KMS-11 (cell line): Measurements from ENCODE around the gene C2CD2.

Experiments used
- H2AFZ ChIP-seq: fragments of 200-600 bp; sonication (generic); 2 replicates; pipeline ENCODE4 v1.6.1; 2016; ENCODE audit warnings: antibody characterized with exemption, mixed run types, low read depth
- H3K27ac ChIP-seq: fragments of 200-600 bp; sonication (generic); 2 replicates; pipeline ENCODE4 v1.6.1; 2016; ENCODE audit warnings: mild to moderate bottlenecking, mixed run types
- H3K27me3 ChIP-seq: fragments of 200-600 bp; sonication (generic); 2 replicates; pipeline ENCODE4 v1.6.1; 2017; ENCODE audit warnings: mild to moderate bottlenecking, low read depth, mixed run types, moderate library complexity; ENCODE audit not compliant: insufficient read depth
- H3K36me3 ChIP-seq: fragments of 200-600 bp; sonication (generic); 2 replicates; pipeline ENCODE4 v1.6.1; 2017; ENCODE audit warnings: mild to moderate bottlenecking, mixed run types; ENCODE audit not compliant: insufficient read depth
- H3K4me1 ChIP-seq: fragments of 200-600 bp; sonication (generic); 2 replicates; pipeline ENCODE4 v1.6.1; 2016; ENCODE audit warnings: mild to moderate bottlenecking, low read depth, mixed run types; ENCODE audit not compliant: poor library complexity, severe bottlenecking
- H3K4me2 ChIP-seq: fragments of 200-600 bp; sonication (generic); 2 replicates; pipeline ENCODE4 v1.7.0; 2016; ENCODE audit warnings: mild to moderate bottlenecking, mixed run types
- H3K4me3 ChIP-seq: fragments of 200-600 bp; sonication (generic); IDR thresholded peaks from 2 replicates; pipeline ENCODE4 v1.6.1; 2017; ENCODE audit warnings: low read depth, low read length, mixed read lengths; ENCODE audit not compliant: insufficient read depth
- H3K79me2 ChIP-seq: fragments of 200-600 bp; sonication (generic); 2 replicates; pipeline ENCODE4 v1.6.1; 2016; ENCODE audit warnings: low read depth, mixed run types; ENCODE audit not compliant: insufficient read depth
- H3K9ac ChIP-seq: fragments of 200-600 bp; sonication (generic); 2 replicates; pipeline ENCODE4 v1.6.1; 2016; ENCODE audit warnings: mild to moderate bottlenecking, mixed run types
- H4K20me1 ChIP-seq: fragments of 200-600 bp; sonication (generic); 2 replicates; pipeline ENCODE4 v1.6.1; 2016; ENCODE audit warnings: mild to moderate bottlenecking, mixed run types; ENCODE audit not compliant: insufficient read depth
- CTCF ChIP-seq: fragments of 200-600 bp; sonication (generic); conservative IDR thresholded peaks from 2 replicates; pipeline ENCODE4 v1.6.1; 2017; ENCODE audit warnings: low read depth, mild to moderate bottlenecking, antibody characterized with exemption, low read length, moderate library complexity, mixed read lengths

C2CD2 gene

GRCh38 chr21:41964171-41964570, 10.4 kb upstream of the C2CD2 start:
- Histone ChIP-seq H3K4me2 (no peak overlapping the region), H2AFZ (no peak overlapping the region), H3K4me3 (no peak overlapping the region), H3K27me3 (peaks cover 25% of the 10 kb centered on the region), H3K36me3 (no peaks in the 10 kb centered on the region), H3K4me1 (no peaks in the 10 kb centered on the region), H3K79me2 (no peaks in the 10 kb centered on the region), H4K20me1 (no peaks in the 10 kb centered on the region), H3K9ac (no peak overlapping the region), H3K27ac (no peak overlapping the region)
- TF ChIP-seq CTCF = no peak

- H3K4me2 ChIP-seq = no peak overlapping the region
- H3K27me3 ChIP-seq = peaks cover 25% of the 10 kb centered on the region
- no peaks in the 10 kb centered on the region for H3K36me3 ChIP-seq
- no peak overlapping the region for H3K9ac ChIP-seq
- no peak for TF ChIP-seq CTCF
- no peak overlapping the region for H2AFZ ChIP-seq
- H3K27ac ChIP-seq = no peak overlapping the region
- H3K4me3 ChIP-seq = no peak overlapping the region
- no peaks in the 10 kb centered on the region for H4K20me1 ChIP-seq
- H3K4me1 ChIP-seq = no peaks in the 10 kb centered on the region
- H3K79me2 ChIP-seq = no peaks in the 10 kb centered on the region
Observed at GRCh38 chr21:41962425-41962966, 8.7 kb upstream of the C2CD2 start.

- no peak overlapping the region for H3K27ac ChIP-seq
- no peak overlapping the region for H3K9ac ChIP-seq
- no peak overlapping the region for H2AFZ ChIP-seq
- no peak overlapping the region for H3K4me3 ChIP-seq
- no peaks in the 10 kb centered on the region for H3K36me3 ChIP-seq
- H3K27me3 ChIP-seq = peaks cover 25% of the 10 kb centered on the region
- H4K20me1 ChIP-seq = no peaks in the 10 kb centered on the region
- no peak for TF ChIP-seq CTCF
- no peak overlapping the region for H3K4me2 ChIP-seq
- no peaks in the 10 kb centered on the region for H3K4me1 ChIP-seq
- H3K79me2 ChIP-seq = no peaks in the 10 kb centered on the region
Observed at GRCh38 chr21:41961753-41962152, 7.9 kb upstream of the C2CD2 start.

- H3K4me2 ChIP-seq = no peak overlapping the region
- H3K4me1 ChIP-seq = no peaks in the 10 kb centered on the region
Observed at GRCh38 chr21:41961282-41961701, 7.5 kb upstream of the C2CD2 start.

More at GRCh38 chr21:41961282-41961701, 7.5 kb upstream of the C2CD2 start:
- Histone ChIP-seq H3K36me3 (no peaks in the 10 kb centered on the region), H3K79me2 (no peaks in the 10 kb centered on the region), H3K4me3 (no peak overlapping the region), H3K27me3 (peaks cover 25% of the 10 kb centered on the region), H3K9ac (no peak overlapping the region), H2AFZ (no peak overlapping the region), H4K20me1 (no peaks in the 10 kb centered on the region), H3K27ac (no peak overlapping the region)
- no peak for TF ChIP-seq CTCF
